HEK293 (cell line): Measurements from ENCODE around the gene OSCP1.

Experiments used
- BCL11A ChIP-seq: fragments of 450-650 bp; formaldehyde crosslinking; IDR thresholded peaks from 2 replicates; pipeline ENCODE4 v1.5.1; 2016; ENCODE audit warnings: low read depth, missing biosample characterization, missing genetic modification characterization
- ELK4 ChIP-seq: IDR thresholded peaks from 2 replicates; pipeline ENCODE4 v1.6.1; 2011; ENCODE audit warnings: mild to moderate bottlenecking, low read depth, low read length, borderline replicate concordance
- PRDM10 ChIP-seq: fragments of 450-650 bp; formaldehyde crosslinking; IDR thresholded peaks from 2 replicates; pipeline ENCODE4 v1.5.1; 2016; ENCODE audit warnings: missing biosample characterization, missing genetic modification characterization
- REST ChIP-seq: fragments of 450-650 bp; formaldehyde crosslinking; IDR thresholded peaks from 2 replicates; pipeline ENCODE4 v1.5.1; 2016; ENCODE audit warnings: missing biosample characterization, missing genetic modification characterization
- TRIM28 ChIP-seq: IDR thresholded peaks from 2 replicates; pipeline ENCODE4 v1.6.1; 2011; ENCODE audit warnings: low read length, control low read depth, borderline replicate concordance
- TSHZ1 ChIP-seq: fragments of 450-650 bp; formaldehyde crosslinking; IDR thresholded peaks from 2 replicates; pipeline ENCODE4 v1.5.1; 2016; ENCODE audit warnings: missing biosample characterization, missing genetic modification characterization, borderline replicate concordance
- WT1 ChIP-seq: fragments of 450-650 bp; formaldehyde crosslinking; IDR thresholded peaks from 2 replicates; pipeline ENCODE4 v1.5.1; 2016; ENCODE audit warnings: missing biosample characterization, missing genetic modification characterization
- ZNF10 ChIP-seq: fragments of 450-650 bp; formaldehyde crosslinking; IDR thresholded peaks from 2 replicates; pipeline ENCODE4 v1.5.1; 2017; ENCODE audit warnings: missing biosample characterization, missing genetic modification characterization
- ZNF121 ChIP-seq: fragments of 450-650 bp; formaldehyde crosslinking; IDR thresholded peaks from 2 replicates; pipeline ENCODE4 v1.5.1; 2016; ENCODE audit warnings: missing biosample characterization, missing genetic modification characterization
- ZNF133 ChIP-seq: fragments of 450-650 bp; formaldehyde crosslinking; IDR thresholded peaks from 2 replicates; pipeline ENCODE4 v1.5.1; 2016; ENCODE audit warnings: missing biosample characterization, missing genetic modification characterization
- ZNF214 ChIP-seq: fragments of 450-650 bp; formaldehyde crosslinking; IDR thresholded peaks from 2 replicates; pipeline ENCODE4 v1.5.1; 2017; ENCODE audit warnings: missing biosample characterization, mild to moderate bottlenecking, missing genetic modification characterization, borderline replicate concordance
- ZNF488 ChIP-seq: fragments of 450-650 bp; formaldehyde crosslinking; IDR thresholded peaks from 2 replicates; pipeline ENCODE4 v1.5.1; 2016; ENCODE audit warnings: missing biosample characterization, missing genetic modification characterization
- ZNF501 ChIP-seq: fragments of 450-650 bp; formaldehyde crosslinking; IDR thresholded peaks from 2 replicates; pipeline ENCODE4 v1.5.1; 2016; ENCODE audit warnings: missing biosample characterization, missing genetic modification characterization
- ZNF514 ChIP-seq: fragments of 450-650 bp; formaldehyde crosslinking; IDR thresholded peaks from 2 replicates; pipeline ENCODE4 v1.5.1; 2016; ENCODE audit warnings: missing biosample characterization, missing genetic modification characterization
- ZNF624 ChIP-seq: fragments of 450-650 bp; formaldehyde crosslinking; IDR thresholded peaks from 2 replicates; pipeline ENCODE4 v1.5.1; 2017; ENCODE audit warnings: missing biosample characterization, missing genetic modification characterization
- ZNF660 ChIP-seq: fragments of 450-650 bp; IDR thresholded peaks from 2 replicates; pipeline ENCODE4 v1.5.1; 2018; ENCODE audit warnings: missing biosample characterization, mild to moderate bottlenecking, missing genetic modification characterization
- ZNF704 ChIP-seq: fragments of 450-650 bp; formaldehyde crosslinking; IDR thresholded peaks from 2 replicates; pipeline ENCODE4 v1.5.1; 2016; ENCODE audit warnings: missing biosample characterization, missing genetic modification characterization

The OSCP1 gene

GRCh38 chr1:36386265-36387140 is 63.7 kb downstream of the OSCP1 start (continued):
- TF ChIP-seq PRDM10 (tag by site-specific recombination) (peak; percentile 48; the same call in 1 of the 2 replicates), TSHZ1 (tag by site-specific recombination) (no peak), WT1 (peak; percentile 81), ZNF514 (tag by site-specific recombination) (no peak), TRIM28 (peak; percentile 92; the same call in 1 of the 2 replicates), ELK4 (no peak), ZNF121 (tag by site-specific recombination) (no peak), ZNF133 (tag by site-specific recombination) (no peak), ZNF660 (tag by site-specific recombination) (peak; percentile 96), ZNF10 (peak; percentile 59; the same call in 1 of the 2 replicates), ZNF488 (tag by site-specific recombination) (no peak), ZNF214 (tag by site-specific recombination) (no peak), ZNF704 (tag by site-specific recombination) (no peak), BCL11A (tag by site-specific recombination) (no peak), ZNF501 (tag by site-specific recombination) (peak; percentile 81), REST (tag by site-specific recombination) (peak; percentile 39; the same call in 1 of the 2 replicates), ZNF624 (tag by site-specific recombination) (no peak)
